ENCODE results near the gene CEACAM20.

Gene CEACAM20

GRCh38 chr19:44529536-44529935 is at the start of gene CEACAM20:
CEACAM20 (minus strand) TSS chr19:44529675; CDS start chr19:44529509, 166 bp downstream.
- no peak within 1 kb of the TSS for H3K4me3 ChIP-seq (ENCODE audit: control insufficient read depth, low read depth, low read length)
- TF ChIP-seq CTCF (IDR thresholded peaks at IDR 0.05; ENCODE audit: control insufficient read depth, insufficient read depth, low read depth, low read length, missing control alignments): no peak
- DNase-seq (ENCODE audit: low read depth): no peak

GRCh38 chr19:44577566-44577874 is 48.0 kb upstream of the CEACAM20 start:
- H3K4me3 ChIP-seq (ENCODE audit: control insufficient read depth, low read depth, low read length): no peak overlapping the region
- DNase-seq (ENCODE audit: low read depth): no peak
- no peak for TF ChIP-seq CTCF (IDR thresholded peaks at IDR 0.05; ENCODE audit: control insufficient read depth, insufficient read depth, low read depth, low read length, missing control alignments)

GRCh38 chr19:44576843-44577565 is 47.5 kb upstream of the CEACAM20 start:
- H3K4me3 ChIP-seq (ENCODE audit: control insufficient read depth, low read depth, low read length): no peak overlapping the region
- TF ChIP-seq CTCF (IDR thresholded peaks at IDR 0.05; ENCODE audit: control insufficient read depth, insufficient read depth, low read depth, low read length, missing control alignments): peak; percentile 73
- DNase-seq (ENCODE audit: low read depth): no peak

GRCh38 chr19:44575116-44575700 is 45.7 kb upstream of the CEACAM20 start:
- no peak overlapping the region for H3K4me3 ChIP-seq (ENCODE audit: control insufficient read depth, low read depth, low read length)
- no peak for TF ChIP-seq CTCF (IDR thresholded peaks at IDR 0.05; ENCODE audit: control insufficient read depth, insufficient read depth, low read depth, low read length, missing control alignments)
- DNase-seq (ENCODE audit: low read depth): no peak

- TF ChIP-seq CTCF (IDR thresholded peaks at IDR 0.05; ENCODE audit: control insufficient read depth, insufficient read depth, low read depth, low read length, missing control alignments): no peak
- H3K4me3 ChIP-seq (ENCODE audit: control insufficient read depth, low read depth, low read length): no peak overlapping the region
- no peak for DNase-seq (ENCODE audit: low read depth)
Observed at GRCh38 chr19:44574186-44574950, 44.9 kb upstream of the CEACAM20 start.

GRCh38 chr19:44573627-44574026 is 44.2 kb upstream of the CEACAM20 start:
- TF ChIP-seq CTCF (IDR thresholded peaks at IDR 0.05; ENCODE audit: control insufficient read depth, insufficient read depth, low read depth, low read length, missing control alignments): no peak

More at GRCh38 chr19:44573627-44574026, 44.2 kb upstream of the CEACAM20 start:
- H3K4me3 ChIP-seq (ENCODE audit: control insufficient read depth, low read depth, low read length): no peak overlapping the region
- DNase-seq (ENCODE audit: low read depth): no peak

All from AG09309 (cell line).